Right atrium auricular region (tissue), 2 donors: ENCODE data around the gene C20orf96. TPM values are rescaled to one million over a fixed set of nuclear protein-coding genes. Genes with fewer than 3 reads are reported as not detected.
A peak's percentile ranks its signal among the peaks of the same experiment; 100 is the strongest.

ENCODE experiments used
- DNase-seq: peaks from one replicate; pipeline ENCODE4 v3.0.0-alpha.2; 2019; ENCODE audit warnings: low spot score
- H3K27ac ChIP-seq, 2 donors: fragments of 200-600 bp; sonication (generic); 1 replicate in 1 of 2; 2 replicates in 1 of 2; pipeline ENCODE4 v1.5.1; 2016 to 2019
- H3K27me3 ChIP-seq, 2 donors: fragments of 200-600 bp; sonication (generic); one replicate each; pipeline versions ENCODE4 v1.5.1 to v1.6.0; 2017 to 2019
- H3K36me3 ChIP-seq: fragments of 200-600 bp; sonication (generic); one replicate; pipeline ENCODE4 v1.5.1; 2016
- H3K4me1 ChIP-seq, 2 donors: fragments of 200-600 bp; sonication (generic); one replicate each; pipeline versions ENCODE4 v1.5.1 to v1.6.0; 2017 to 2019
- H3K4me3 ChIP-seq, 2 donors: fragments of 200-600 bp; sonication (generic); 1 replicate in 1 of 2; 2 replicates in 1 of 2; pipeline ENCODE4 v1.5.1; 2017 to 2019; ENCODE audit warnings: mild to moderate bottlenecking in 1 of 2, moderate library complexity in 1 of 2
- H3K9me3 ChIP-seq, 2 donors: fragments of 200-600 bp; sonication (generic); one replicate each; pipeline ENCODE4 v1.5.1; 2019
- CTCF ChIP-seq, 2 donors: fragments of 200-600 bp; sonication (generic); IDR thresholded peaks; one replicate each; pipeline ENCODE4 v1.5.1; 2019; ENCODE audit warnings: antibody characterized with exemption in 2 of 2
- total RNA-seq, 2 donors: library from RNA; depleted of rRNA; stranded (reverse); fragments of >200 nt; gene quantifications; one replicate each; pipeline ENCODE4 v1.1.0, GENCODE V29; 2016

Gene C20orf96
- total RNA-seq, 2 donors from 2014 or later: 2.4 to 3.4 TPM

GRCh38 chr20:309841-310644 is 19.5 kb upstream of the C20orf96 start:
- peak; percentile 99 for DNase-seq
- Histone ChIP-seq H3K27ac (peak overlapping the region; percentile 78 to 92), H3K4me1 (peaks cover 0 to 16% of the 10 kb centered on the region in 2 donors), H3K4me3 (peak overlapping the region; percentile 52 to 57), H3K36me3 (no peaks in the 10 kb centered on the region), H3K27me3 (no peaks in the 10 kb centered on the region), H3K9me3 (no peaks in the 10 kb centered on the region)
- no peak for TF ChIP-seq CTCF (IDR thresholded peaks at IDR 0.05)

DNA sequence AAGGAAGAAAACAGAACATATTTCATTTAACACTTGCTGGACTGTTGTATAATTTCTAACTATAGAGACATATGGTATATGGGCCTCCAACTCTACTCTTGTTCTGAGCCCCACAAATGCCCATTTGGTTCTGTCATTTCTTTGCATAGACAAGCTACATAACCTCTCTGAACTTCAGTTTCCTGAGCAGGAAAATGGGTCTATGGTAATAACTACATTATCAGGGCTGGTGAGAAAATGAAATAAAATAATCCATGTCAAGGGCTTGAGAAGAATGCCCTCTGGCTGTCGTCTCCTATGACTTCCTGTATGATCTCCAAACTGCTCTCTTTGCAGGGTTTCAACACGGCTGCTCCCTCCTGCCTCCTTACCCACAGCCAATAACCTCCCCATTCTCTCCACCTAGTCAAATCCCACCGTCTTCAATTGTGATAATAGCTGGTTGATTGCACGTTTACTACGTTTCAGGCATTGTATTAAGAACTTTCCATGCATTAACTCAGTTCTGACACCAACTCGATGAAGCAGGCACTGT is 18.8 kb upstream of the C20orf96 start:
- Histone ChIP-seq H3K4me1 (peaks cover 0 to 16% of the 10 kb centered on the region in 2 donors), H3K9me3 (no peaks in the 10 kb centered on the region), H3K27me3 (no peaks in the 10 kb centered on the region), H3K36me3 (no peaks in the 10 kb centered on the region), H3K27ac (peak overlapping the region; percentile 78 to 92), H3K4me3 (peak overlapping the region; percentile 52 to 57)
- peak in 1 of 2 donors; percentile 25 for TF ChIP-seq CTCF (IDR thresholded peaks at IDR 0.05)
- no peak for DNase-seq

DNA sequence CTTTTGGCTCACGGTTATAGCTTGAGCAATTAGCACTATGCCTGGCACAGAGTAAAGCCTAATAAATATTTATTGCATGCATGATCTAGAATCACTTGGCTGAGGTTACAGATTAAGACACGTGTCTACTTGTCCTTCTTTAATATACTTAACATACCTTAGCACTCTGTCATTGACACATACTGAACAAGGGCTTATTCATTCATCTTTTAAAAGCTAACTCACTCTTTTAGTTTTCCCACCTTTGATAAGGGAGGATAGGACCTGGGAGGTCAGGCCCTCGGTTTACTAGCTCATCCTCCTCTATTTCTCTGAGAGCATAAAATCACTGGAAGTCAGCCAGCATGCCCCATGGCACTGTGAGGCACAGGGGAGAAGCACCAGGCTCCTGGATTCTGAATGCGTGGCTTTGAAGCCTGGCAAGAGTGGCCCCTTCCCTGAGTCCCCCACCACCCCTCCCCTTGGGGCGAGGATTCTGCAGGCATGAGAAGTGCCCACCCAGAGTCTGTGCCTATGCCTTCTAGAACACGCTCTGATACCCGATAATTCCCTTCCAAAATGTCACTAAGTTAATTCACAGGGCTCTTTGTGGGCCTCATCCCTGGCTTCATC is 18.0 kb upstream of the C20orf96 start:
- Histone ChIP-seq H3K4me1 (peaks cover 0 to 16% of the 10 kb centered on the region in 2 donors), H3K27me3 (no peaks in the 10 kb centered on the region), H3K9me3 (no peaks in the 10 kb centered on the region), H3K27ac (peak overlapping the region in 1 of 2 donors; percentile 92), H3K4me3 (no peak overlapping the region), H3K36me3 (no peaks in the 10 kb centered on the region)
- no peak for TF ChIP-seq CTCF (IDR thresholded peaks at IDR 0.05)
- no peak for DNase-seq

- Histone ChIP-seq H3K36me3 (no peaks in the 10 kb centered on the region), H3K4me3 (no peak overlapping the region), H3K4me1 (peaks cover 0 to 24% of the 10 kb centered on the region in 2 donors), H3K9me3 (no peaks in the 10 kb centered on the region), H3K27ac (no peak overlapping the region), H3K27me3 (no peaks in the 10 kb centered on the region)
- TF ChIP-seq CTCF (IDR thresholded peaks at IDR 0.05): no peak
- DNase-seq: no peak
Measured at GRCh38 chr20:305745-306144, 15.2 kb upstream of the C20orf96 start.

DNA sequence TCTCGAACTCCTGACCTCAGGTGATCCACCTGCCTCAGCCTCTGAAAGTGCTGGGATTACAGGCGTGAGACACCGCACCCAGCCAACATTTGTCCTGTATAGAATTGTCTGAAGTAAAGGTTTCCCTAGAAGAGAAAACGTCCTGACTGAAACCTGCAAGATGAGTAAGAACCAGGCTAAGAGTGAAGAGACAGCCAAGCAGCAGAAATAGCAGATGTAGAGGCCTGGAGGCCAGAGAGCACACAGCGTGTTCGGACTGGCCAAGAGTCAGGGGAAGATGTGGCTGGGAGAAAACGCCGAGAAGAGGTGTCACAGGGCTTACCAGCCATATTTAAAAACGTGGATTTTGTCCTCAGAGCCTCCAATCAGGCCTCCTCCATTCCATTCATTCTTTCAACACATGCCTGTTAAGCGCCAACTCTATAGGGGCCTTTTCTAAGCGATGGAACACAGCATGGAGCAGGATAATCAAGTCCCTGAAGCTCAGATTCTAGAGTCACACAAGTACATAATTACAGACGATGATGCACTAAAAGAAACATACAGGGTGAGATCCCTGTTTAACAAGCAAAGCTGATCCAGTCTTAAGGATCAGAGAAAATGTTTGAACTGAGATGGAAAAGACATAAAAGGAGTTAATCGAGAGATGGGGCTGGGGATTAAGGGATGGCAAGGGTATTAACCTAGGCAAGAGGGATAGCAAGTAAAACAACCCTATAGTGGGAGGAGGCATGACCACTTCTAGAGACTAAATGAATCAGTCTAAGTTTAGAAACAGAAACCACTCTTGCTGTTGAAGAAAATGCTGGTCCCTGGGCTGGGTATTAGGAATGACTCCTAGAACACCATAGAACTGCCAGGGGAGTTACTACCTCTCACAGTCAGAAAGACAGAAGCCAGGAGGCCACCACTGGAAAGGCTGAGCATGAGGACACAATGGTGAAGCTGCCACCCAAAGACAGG is 11.6 kb upstream of the C20orf96 start:
- no peak for DNase-seq
- no peak for TF ChIP-seq CTCF (IDR thresholded peaks at IDR 0.05)
- Histone ChIP-seq H3K4me1 (peaks cover 0 to 31% of the 10 kb centered on the region in 2 donors), H3K9me3 (no peaks in the 10 kb centered on the region), H3K27ac (no peak overlapping the region), H3K36me3 (no peaks in the 10 kb centered on the region), H3K27me3 (no peaks in the 10 kb centered on the region), H3K4me3 (no peak overlapping the region)
